Esophagus mucosa (tissue), 1 donor: ENCODE data around the gene PYGO2. TPM values are rescaled to one million over a fixed set of nuclear protein-coding genes. Genes with fewer than 3 reads are reported as not detected.
"Not testable (repeated sequence)": the region's sequence is repeated elsewhere in the genome, so short reads cannot be mapped to it uniquely, and the experiment has no call there.

ENCODE experiments used
- ATAC-seq: fragments of 200-7000 bp; cut with Tn5 transposase; one replicate; pipeline ENCODE4 v1.9.1; 2020
- total RNA-seq: library from RNA; stranded (reverse); gene quantifications from one replicate; pipeline ENCODE4 v1.2.4, GENCODE V29; 2023
- donor health status: DM: yes; HTN: yes; CAD: no.

The PYGO2 gene
- total RNA-seq, 1 donor from 2014 or later, result 17.3 TPM

DNA sequence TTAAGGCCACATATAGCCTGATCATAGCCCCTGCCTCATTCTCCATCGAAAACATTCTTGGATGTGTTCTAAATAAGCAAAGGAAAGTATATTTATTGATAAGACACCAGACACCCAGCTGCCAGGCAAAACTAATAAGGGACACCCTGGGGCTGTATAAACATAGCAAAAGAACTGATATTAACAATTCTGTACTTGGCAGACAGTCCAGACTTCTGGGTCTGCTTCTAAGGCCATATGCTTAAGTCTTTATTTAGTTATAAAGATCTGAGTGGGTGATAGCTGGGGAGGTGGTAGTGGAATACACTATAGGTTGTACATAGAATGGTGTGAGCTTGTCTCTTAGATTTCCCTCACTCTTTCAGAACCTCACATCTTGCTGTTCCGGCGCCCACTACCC, 16.8 kb upstream of the PYGO2 start:
- no peak for ATAC-seq

DNA sequence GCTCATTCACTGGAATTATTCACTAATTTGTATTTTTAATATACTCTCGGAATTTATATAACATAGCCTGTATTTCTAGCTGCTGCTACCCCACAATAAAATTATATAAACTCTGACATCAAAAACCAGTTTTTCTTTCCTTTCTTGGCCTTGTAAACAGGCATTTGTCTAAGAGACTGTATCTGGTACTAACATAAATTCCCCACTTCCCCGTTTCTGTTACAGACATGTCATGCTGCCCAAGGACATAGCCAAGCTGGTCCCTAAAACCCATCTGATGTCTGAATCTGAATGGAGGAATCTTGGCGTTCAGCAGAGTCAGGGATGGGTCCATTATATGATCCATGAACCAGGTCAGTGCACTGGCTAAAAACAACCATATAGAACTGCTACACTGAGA, 16.2 kb upstream of the PYGO2 start:
- ATAC-seq, result not testable (repeated sequence)

DNA sequence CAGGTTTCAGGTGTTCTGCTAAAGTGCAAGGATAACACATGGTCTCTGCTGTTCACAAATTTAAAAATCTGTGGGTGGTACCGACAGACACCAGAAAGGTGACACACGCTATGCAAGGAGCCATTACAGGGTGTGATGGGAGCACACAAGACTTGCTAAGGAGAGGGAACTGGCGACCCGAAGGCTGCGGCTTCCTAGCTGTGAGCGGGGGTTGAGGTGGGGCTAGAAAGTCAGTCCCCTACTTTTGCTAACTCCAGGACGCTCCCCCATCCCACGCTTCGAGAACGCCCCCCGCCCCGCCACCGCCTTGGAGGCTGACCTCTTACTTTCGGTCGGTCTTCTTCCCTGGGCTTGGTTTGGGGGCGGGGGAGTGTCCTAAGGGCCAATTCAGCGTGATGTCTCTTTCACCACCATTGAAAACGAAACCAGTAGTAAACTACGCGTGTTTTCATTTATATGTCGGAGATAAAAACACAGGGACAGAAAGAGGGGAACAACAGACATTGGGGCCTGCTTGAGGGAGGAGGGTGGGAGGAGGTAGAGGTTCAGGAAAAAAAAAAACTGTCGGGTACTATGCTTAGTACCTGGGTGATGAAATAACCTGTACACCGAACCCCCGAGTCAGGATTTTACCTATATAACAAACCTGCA, 14.0 kb upstream of the PYGO2 start:
- no peak for ATAC-seq

DNA sequence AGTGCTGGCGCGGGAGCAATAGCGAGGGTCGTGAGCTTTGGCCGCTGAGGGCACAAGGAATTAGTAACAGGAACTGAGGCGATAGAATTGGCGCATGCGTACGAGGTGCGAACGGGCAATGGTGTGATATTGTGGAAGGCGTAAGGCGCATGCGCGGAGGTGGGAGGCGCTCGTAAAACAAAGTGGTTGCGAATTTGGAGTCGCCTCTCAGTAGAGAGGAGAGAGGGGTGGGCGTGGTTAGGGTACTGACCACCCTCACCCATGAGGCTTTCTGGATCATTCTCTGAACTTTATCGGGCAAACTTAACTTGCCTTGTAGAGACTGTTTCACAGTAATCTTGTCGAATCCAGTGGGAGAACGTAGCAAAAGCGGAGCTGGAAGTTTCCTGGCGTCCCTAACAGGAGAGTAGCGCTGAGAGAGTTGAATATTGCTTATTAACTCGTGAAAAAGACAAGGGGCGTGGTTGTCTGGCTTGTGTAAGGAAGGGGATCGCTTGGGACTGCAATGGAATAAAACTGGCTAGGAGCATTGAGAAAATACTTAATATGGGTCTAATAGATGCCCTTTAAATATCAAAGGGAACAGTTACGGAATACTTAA, 13.3 kb upstream of the PYGO2 start:
- peak; percentile 65 for ATAC-seq

DNA sequence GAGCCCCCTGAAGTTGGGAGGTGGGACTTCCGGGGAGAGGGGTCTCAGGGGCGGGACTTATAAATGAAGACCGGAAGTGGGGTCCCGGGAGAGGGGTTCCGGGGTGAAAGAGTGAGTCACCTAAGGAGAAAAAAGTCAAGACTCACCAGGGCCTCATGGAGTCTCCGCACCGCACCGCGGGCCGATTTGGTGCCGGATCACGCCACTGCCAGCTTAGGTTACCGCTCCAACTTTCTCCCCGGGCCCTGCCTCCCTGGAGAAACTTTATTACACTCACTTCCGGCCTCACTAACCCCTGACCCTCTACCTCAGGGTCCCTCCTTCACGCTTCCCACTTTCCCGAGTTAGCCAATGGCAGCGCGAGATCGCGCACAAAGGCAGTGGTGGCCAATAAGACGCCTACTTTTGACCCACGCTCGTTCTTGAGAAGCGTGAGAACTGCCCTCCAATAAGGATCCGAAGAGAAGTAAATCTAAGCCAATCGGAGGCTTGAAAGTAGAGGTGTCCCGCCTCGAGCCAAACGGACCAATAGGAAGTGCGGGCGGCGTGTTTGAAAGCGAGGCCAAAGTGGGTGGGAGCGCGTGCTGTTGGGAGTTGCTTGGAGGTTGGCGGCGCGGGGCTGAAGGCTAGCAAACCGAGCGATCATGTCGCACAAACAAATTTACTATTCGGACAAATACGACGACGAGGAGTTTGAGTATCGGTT, 12.7 kb upstream of the PYGO2 start, which contains the start of gene CKS1B:
Gene CKS1B (plus strand): TSS at position 580 of the 706 bp plus-strand sequence. CDS start 65 bp downstream, at position 645.
- ATAC-seq, result peak; percentile 84

DNA sequence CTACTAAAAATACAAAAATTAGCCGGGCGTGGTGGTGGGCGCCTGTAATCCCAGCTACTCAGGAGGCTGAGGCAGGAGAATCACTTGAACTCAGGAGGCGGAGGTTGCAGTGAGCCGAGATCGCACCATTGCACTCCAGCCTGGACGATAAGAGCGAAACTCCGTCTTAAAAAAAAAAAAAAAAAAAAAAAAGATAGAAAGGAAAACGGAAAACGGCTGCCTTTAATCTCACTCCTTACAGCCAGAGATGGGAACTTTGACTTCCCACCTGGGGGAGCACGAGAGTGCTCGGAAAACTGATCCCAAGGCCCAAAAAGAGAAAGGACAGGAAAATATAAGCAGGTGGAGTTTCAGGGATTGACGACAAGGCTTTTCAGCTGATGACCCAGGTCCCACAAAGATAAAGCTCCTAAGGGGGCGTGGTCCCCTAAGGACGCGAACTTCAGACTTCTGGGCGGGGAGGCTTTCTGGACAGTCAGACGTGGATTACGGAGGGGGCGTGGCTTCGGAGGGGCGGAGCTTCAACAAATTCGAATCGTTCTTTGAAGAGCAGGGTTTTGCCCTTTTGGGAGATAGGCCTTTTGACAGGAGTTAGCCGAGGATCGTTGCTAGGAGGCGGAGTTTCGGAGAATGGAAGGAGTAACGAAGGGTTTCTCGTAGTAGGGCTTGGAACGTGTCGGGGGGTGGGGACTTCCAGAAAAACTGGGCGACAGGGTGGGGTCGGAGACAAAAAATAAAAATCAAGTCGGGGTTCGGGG, 11.9 kb upstream of the PYGO2 start:
- ATAC-seq, result peak; percentile 53

DNA sequence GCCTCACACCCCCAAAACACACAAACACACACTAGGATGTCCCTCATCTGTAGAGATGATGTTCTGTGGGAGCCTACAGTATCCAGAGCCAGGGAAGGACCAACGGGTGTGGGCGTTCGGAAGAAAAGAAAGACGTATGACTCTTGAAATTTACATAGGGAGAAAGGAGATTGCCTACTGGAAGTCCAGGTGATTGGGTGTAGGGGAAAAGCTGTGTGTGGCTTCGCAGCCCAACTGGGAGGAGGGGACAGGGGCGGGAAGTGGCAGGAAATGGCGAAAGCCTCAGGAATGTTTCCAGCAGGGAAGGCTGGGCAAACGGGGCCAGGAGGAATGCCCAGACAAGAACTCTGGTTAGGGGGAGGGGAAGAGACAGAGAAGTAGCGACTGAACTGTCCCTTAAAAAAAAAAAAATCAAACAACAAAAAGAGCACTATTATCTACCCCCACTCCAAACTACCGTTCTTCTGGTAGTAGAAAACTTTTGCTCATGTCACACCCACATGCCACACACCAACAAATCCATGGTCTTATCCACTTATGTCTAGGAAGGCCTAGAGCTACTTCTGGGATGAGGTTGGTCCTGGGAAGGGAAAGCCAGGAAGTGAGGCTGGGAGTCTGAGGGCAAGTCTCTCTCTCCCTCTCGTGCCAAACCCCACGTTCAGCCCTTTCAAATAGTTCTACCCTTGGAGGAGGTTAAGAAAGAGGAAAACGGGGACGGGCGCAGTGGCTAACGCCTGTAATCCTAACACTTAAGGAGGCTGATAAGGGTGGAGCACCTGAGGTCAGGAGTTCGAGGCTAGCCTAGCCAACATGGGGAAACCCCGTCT, 11.1 kb upstream of the PYGO2 start:
- peak; percentile 0 for ATAC-seq

DNA sequence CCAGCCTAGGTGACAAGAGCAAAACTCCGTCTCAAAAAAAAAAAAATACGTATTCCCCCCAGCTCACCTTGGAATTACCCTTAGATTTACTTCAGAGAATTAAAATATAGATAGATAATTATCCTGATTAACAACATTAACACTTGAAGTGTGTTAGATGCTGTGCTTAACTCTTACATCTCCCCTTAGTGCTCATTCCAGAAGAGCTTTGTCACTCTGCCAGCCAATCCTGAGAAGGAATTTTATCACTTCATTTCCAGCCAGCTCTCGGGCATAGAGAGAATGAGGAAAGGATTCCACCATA, 10.6 kb upstream of the PYGO2 start:
- no peak for ATAC-seq

DNA sequence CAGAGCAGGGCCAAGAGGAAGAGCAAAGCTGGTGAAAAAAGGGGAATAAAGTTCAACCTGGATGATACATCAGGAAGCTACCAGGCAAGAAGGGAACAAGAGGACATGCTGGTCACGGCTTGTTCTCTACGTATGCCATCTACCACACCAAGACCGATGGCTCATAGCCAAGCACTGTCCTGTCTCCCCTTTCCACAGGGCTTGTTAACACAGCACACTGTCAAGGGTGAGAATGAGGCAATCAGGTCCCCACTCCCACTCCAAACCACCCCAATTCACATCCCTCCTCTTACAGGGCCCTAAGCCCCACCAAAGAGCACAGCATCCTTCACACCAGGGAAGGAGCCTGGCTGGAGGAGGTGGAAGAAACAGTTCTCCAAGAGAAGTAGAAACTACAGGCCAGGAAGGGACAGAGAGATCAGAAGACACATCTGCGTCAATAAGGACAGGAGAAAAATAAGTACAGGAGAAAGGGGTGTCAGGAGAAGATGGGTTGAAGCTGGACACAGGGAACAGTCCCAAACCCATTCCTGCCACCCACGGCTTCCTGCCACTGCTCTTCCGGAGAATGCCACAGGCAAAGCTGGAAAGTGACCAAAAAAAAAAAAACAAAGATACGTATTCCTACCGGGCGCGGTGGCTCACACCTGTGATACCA, 9.9 kb upstream of the PYGO2 start:
- ATAC-seq, result peak; percentile 23

DNA sequence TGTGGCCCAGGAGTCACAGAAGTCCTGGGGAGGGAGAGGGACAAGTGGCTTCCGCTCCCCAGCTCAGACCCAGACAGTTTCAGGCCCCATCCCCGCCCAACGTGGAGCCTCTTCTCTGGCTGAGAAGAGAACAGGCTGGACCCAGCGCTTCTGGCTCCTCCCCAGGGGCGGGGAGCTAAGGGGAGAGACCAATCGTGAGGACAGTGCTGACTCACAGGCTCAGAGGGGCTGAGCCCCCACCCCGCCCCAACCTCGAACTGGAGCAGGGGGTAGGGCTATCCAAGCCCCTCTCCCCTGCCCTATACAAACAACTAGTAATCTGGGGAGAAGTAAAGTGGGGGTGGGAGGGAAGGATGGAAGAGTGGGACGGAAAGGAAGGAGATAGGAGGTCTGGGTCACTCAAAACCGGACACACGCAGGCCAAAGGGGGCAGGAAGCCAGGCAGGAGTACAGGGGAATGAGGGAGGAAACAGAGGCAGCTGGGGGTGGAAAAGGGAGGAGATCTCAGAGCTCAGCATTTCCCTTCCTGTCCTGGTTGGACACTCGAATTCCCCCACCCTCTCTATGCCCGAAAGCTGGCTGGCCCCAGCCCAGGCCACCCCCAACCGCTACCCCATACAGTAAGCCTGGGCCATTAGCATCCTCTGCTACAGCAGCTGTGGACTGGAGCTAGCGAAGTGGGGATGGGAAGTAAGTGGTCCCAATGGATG, 9.2 kb upstream of the PYGO2 start, which contains the start of gene SHC1:
Gene SHC1 (minus strand): TSS at position 117 of the 710 bp plus-strand sequence. CDS start 221 bp downstream, outside the sequence.
- peak; percentile 57 for ATAC-seq

DNA sequence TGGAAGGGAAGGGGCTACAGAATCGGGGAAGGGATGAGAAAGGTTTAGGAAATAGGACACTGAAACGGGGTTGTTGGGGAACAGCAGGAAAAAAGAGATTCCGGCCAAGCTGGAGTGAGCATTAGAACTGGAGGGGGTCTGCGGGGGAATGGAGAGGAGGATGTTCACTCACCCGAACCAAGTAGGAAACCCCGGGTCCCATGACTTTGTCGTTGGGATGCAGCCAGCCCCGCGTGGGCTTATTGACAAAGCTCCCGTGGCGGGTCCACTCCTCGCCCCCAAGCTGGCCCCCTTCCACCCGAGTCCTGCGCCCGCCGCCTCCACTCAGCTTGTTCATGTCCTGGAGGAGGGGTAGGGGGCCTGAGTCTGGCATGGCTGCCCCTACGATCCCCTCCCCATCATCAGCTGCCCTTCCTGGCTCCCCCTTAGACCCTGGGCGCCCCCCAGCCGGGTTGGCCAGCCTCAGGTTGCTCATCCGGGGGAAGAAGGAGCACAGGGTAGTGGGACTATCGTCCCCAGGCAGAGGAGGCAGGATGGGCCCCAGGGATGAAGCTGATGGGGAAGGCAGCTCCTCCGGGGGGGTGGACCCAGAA, 8.4 kb upstream of the PYGO2 start:
- ATAC-seq, result no peak

DNA sequence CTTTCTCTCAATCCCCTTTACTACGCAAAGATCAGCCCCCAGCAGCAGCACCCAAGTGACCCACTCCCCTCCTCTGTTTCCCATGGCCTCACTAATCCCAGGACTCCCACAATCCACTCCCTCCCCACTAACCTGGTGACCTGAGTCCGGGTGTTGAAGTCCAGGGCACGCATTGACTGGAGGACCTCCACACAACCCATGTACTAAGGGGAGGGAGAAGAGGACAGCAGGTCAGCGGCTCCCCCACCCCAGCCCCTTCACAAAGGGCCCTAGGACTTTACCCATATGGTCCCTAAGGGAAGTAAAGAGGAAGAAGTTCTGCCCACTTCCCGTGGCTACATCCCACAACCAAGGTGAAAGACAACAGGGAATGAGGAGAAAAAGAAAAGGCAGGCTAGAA, 7.7 kb upstream of the PYGO2 start:
- ATAC-seq, result no peak

DNA sequence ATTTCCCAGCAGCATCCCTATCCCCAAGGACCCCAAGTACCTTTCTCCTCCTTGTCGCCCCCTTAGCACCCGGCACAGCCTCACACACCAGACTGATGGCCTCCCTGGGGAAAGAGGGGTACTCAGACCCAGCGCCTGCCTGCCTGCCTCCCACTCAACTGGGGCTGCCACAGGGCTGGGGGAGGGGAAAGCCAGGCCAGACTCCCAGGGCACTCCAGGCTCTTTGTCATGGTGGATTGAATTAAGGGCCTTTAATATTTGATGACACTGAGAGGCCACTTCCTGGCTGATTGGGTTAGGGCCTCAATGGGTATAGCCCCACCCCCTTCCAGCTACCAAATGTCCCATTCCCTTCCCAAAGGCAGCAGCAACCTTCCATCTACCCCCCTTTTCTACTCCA, 7.1 kb upstream of the PYGO2 start:
- ATAC-seq, result no peak

DNA sequence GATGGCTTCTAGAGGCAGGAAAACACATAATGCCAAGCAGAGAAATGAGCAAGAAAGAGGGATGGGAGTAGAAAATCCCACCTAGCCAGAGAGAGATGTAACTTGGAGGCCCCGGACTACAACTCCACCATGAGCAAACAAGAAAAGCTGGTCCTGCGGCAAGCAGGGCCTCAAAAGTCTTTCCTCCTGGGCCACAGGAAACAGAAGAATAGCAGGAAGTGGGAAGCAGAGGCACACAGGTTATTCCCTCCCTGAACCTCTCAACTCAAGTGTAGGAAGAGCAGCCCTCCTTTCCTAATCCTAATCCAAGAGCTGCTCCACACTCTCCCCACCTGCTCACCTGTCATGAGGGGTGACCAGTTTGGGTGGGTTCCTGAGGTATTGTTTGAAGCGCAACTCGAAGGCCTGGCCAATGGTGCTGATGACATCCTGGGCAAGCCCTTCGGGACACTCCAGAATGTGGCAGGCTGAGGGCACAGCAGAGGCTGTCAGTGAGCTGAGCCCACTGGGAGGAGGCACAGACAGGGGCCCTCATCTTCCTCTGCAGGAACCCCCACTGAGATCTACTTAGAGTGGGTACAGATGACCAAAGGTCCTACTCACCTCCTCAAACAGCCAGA, 5.9 kb upstream of the PYGO2 start:
- ATAC-seq, result no peak

DNA sequence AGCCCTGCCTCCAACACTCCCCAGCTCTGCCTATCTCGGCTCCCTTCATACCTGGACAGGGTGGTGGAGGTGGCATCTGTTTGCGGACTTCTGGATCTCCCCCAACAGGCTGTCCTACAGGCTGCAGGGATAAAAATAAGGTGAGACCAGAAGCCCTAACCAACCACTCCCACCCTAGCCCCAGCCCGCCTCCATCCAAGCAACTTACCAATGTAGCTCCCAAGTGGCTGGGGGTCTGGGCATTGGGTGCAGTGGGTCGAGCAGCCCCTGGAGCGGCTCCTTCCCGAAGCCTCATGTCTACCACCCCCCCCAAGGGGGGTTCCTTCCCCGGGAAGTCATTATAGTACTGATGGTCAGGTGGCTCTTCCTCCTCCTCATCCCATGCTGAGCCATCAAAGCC, 4.5 kb upstream of the PYGO2 start:
- ATAC-seq, result no peak

DNA sequence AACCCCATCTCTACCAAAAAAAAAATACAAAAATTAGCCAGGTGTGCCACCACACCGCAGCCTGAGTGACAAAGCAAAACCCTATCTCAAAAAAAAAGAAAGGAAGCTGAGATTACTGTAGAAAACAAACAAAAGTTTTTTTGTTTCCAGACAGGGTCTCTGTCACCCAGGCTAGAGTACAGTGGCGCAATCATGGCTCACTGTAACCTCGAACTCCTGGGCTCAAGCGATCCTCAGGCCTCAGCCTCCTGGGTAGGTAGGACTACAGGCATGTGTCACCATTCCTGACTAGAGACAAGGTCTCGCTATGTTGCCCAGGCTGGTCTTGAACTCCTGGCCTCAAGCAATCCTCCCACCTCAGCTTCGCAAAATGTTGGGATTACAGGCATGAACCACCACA, 2.8 kb upstream of the PYGO2 start:
- no peak for ATAC-seq

DNA sequence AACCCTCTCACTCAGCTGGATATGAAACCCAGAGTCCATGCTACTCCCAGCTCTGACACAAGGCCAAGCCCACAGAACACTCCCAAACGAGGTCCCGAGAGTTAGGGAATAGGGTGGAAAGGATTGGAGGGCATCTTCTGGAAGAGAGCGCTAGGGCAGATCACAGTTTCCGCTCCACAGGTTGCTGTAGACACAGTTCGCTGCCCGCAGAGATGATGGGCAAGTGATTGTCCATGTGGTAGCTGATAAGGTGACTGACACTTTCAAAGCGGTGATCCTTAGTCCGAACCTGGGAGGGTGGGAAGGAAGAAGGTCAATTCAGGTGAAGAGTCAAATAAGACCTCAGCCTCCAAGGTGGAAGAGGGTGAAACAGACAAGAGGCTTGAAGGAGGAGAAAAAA, 2.1 kb upstream of the PYGO2 start:
- ATAC-seq, result no peak

DNA sequence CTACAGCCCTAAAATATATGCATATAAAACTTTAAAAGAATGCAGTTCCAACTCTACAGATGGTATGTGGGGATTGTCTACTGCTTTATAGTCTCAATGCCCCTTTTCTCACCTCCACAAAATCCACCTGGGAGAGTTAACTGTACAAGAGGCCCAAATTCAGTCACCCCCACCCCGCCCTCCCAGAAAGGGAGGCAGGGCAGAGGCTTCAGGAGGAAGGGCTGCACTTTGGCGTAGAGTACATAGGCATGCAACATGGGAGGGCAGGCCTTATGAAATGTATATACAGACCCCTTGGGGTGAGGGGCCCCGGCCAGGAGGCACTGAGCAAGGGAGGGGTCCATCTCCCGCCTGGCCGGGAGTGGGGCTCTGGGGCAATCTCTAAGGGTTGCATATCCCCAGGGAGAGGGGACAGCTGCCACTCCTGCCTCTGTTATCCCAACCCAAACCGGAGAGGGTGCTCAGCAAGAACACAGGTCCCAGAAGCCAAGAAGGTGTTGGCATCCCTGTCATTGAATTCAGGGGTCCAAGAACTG, 1.3 kb upstream of the PYGO2 start:
- no peak for ATAC-seq

DNA sequence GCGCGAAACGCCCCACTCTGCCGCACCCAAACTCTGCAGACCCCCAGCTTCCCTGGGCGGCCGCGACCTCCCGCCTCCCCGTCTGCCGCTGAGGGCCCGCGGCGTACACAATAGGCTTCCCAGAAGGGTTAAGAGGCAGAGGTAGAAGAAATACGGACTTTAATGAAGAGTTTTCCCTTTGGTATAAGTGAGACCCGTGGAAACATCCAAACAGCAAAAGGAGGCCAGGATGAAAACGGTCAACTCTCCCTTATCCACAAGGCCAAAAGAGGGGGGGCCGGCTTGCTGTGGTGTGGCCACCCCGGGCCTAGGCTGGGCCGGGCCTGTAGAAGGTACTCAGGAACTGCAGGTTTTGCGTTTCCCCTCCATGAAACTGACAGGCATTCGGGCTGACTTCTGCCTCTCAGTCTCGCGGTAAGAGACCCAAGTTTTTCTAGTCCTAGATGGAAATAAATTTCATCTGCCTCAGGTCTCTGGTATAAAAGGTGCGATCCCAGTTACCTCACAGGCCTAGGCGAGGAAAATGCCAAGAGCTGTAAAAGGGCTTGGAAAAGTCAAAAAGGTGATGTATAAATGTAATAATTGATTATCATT, 671 bp upstream of the PYGO2 start:
- ATAC-seq, result no peak
